ENCODE results near the gene PITRM1. TPM values are rescaled to one million over a fixed set of nuclear protein-coding genes. Genes with fewer than 3 reads are reported as not detected.

The PITRM1 gene
- total RNA-seq, 2 donors from 2014 or later, result 45.3 to 50.2 TPM

- no peak for TF ChIP-seq CTCF (conservative IDR thresholded peaks at IDR 0.05)
- Histone ChIP-seq H3K27ac (ENCODE audit: low read depth, low read length) (no peak overlapping the region), H3K36me3 (ENCODE audit: control insufficient read depth, insufficient read depth, low read length) (no peaks in the 10 kb centered on the region), H3K9ac (ENCODE audit: extremely low read depth, low read length, poor library complexity, severe bottlenecking) (no peak overlapping the region), H3K9me3 (ENCODE audit: control insufficient read depth, low read length) (no peaks in the 10 kb centered on the region), H3K27me3 (ENCODE audit: control insufficient read depth, insufficient read depth, low read length, poor library complexity, severe bottlenecking) (no peaks in the 10 kb centered on the region), H3K4me1 (ENCODE audit: control insufficient read depth, insufficient read depth, low read length) (no peaks in the 10 kb centered on the region), H3K4me3 (ENCODE audit: low read length) (no peak overlapping the region)
- 88 to 91% methylated on average over 2 to 5 of the region's 5 CpGs for WGBS, 2 experiments (ENCODE audit: insufficient coverage in 1 of 2, insufficient read length in 1 of 2)
- H3K9me3 Mint-ChIP-seq, result no peaks in the 10 kb centered on the region
- peaks cover 4% of the 10 kb centered on the region for H3K27me3 Mint-ChIP-seq (ENCODE audit: insufficient read depth)
- H3K4me1 Mint-ChIP-seq, result peaks cover 6% of the 10 kb centered on the region
- H3K4me3 Mint-ChIP-seq, result no peak overlapping the region
- H3K36me3 Mint-ChIP-seq (ENCODE audit: low read depth), result no peaks in the 10 kb centered on the region
- no peak overlapping the region for H3K27ac Mint-ChIP-seq
- peak; percentile 3 for DNase-seq
These were observed 6.6 kb upstream of the PITRM1 start for GRCh38 chr10:3179174-3179573.

GRCh38 chr10:3178042-3178441, 5.5 kb upstream of the PITRM1 start:
- Histone ChIP-seq H3K4me3 (ENCODE audit: low read length) (no peak overlapping the region), H3K27ac (ENCODE audit: low read depth, low read length) (no peak overlapping the region), H3K27me3 (ENCODE audit: control insufficient read depth, insufficient read depth, low read length, poor library complexity, severe bottlenecking) (no peaks in the 10 kb centered on the region), H3K9ac (ENCODE audit: extremely low read depth, low read length, poor library complexity, severe bottlenecking) (no peak overlapping the region), H3K4me1 (ENCODE audit: control insufficient read depth, insufficient read depth, low read length) (no peaks in the 10 kb centered on the region), H3K9me3 (ENCODE audit: control insufficient read depth, low read length) (no peaks in the 10 kb centered on the region), H3K36me3 (ENCODE audit: control insufficient read depth, insufficient read depth, low read length) (no peaks in the 10 kb centered on the region)
- Mint-ChIP-seq H3K4me3 (no peak overlapping the region), H3K9me3 (peaks cover 1% of the 10 kb centered on the region), H3K36me3 (ENCODE audit: low read depth) (no peaks in the 10 kb centered on the region), H3K4me1 (peaks cover 6% of the 10 kb centered on the region), H3K27ac (no peak overlapping the region), H3K27me3 (ENCODE audit: insufficient read depth) (peaks cover 2% of the 10 kb centered on the region)
- peak; percentile 9 for DNase-seq
- no peak for TF ChIP-seq CTCF (conservative IDR thresholded peaks at IDR 0.05)
- WGBS, 2 experiments (ENCODE audit: insufficient coverage in 1 of 2, insufficient read length in 1 of 2), result 91 to 94% methylated on average over 5 of the region's 5 CpGs

GRCh38 chr10:3173171-3173878, 743 bp upstream of the PITRM1 start:
- 57 to 68% methylated on average over 12 to 26 of the region's 26 CpGs for WGBS, 2 experiments (ENCODE audit: insufficient coverage in 1 of 2, insufficient read length in 1 of 2)
- TF ChIP-seq CTCF (conservative IDR thresholded peaks at IDR 0.05), result no peak
- Mint-ChIP-seq H3K27ac (peak overlapping the region; percentile 86), H3K9me3 (peaks cover 1% of the 10 kb centered on the region), H3K27me3 (ENCODE audit: insufficient read depth) (no peaks in the 10 kb centered on the region), H3K4me1 (no peaks in the 10 kb centered on the region), H3K36me3 (ENCODE audit: low read depth) (peaks cover 9% of the 10 kb centered on the region), H3K4me3 (peak overlapping the region; percentile 74)
- Histone ChIP-seq H3K4me3 (ENCODE audit: low read length) (peak overlapping the region; percentile 45), H3K36me3 (ENCODE audit: control insufficient read depth, insufficient read depth, low read length) (peaks cover 17% of the 10 kb centered on the region), H3K9me3 (ENCODE audit: control insufficient read depth, low read length) (no peaks in the 10 kb centered on the region), H3K9ac (ENCODE audit: extremely low read depth, low read length, poor library complexity, severe bottlenecking) (no peak overlapping the region), H3K4me1 (ENCODE audit: control insufficient read depth, insufficient read depth, low read length) (no peaks in the 10 kb centered on the region), H3K27me3 (ENCODE audit: control insufficient read depth, insufficient read depth, low read length, poor library complexity, severe bottlenecking) (no peaks in the 10 kb centered on the region), H3K27ac (ENCODE audit: low read depth, low read length) (no peak overlapping the region)
- DNase-seq, result no peak
